GM21619 (cell line): ENCODE data around the gene RHOBTB1.
"Not testable (repeated sequence)": the region's sequence is repeated elsewhere in the genome, so short reads cannot be mapped to it uniquely, and the experiment has no call there.

Experiments
- ATAC-seq: cut with Tn5 transposase; IDR thresholded peaks from one replicate; pipeline ENCODE4 v1.9.1; 2021; ENCODE audit not compliant: unreplicated experiment

RHOBTB1 gene

GRCh38 chr10:60910543-60910942, 33.4 kb downstream of the RHOBTB1 start:
- ATAC-seq: peak; percentile 75

DNA sequence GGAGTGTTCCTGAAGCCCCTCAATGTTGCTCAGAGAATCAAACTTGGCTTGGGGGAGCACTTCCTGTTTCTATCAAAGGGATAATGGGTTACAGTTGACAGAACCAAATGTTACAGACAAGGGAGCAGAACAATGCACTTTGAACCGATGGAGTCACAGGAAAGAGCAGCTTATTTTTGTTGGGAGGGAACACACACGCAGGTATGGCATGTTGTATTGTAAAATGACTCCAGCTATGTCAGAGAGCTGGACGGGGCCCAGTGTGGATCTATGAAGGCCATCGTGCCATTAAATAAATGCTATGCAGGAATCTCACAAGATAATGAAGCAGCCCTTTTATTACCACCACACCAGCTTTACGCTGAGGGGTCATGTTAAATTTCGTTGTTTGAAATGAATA, 35.1 kb downstream of the RHOBTB1 start:
- no peak for ATAC-seq

DNA sequence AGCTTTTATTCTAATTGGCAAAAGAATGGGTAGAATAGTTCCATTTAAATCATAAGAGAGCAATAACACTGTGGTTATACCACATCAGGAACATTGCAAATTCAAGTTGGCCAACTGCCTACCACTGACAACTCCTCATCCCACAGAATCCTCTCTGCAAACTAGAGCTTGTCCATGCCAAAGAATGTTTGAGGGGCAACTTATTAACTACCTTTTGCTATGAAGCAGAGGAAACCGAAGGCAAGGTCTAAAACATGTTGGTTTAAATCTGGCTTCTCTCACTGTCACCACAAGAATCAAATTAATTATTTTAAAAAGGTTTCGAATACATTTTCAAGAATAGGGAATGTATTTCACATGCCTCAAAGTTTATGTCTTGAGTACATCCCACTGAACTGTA, 36.0 kb downstream of the RHOBTB1 start:
- ATAC-seq: no peak

GRCh38 chr10:60907236-60907635, 36.7 kb downstream of the RHOBTB1 start:
- no peak for ATAC-seq

DNA sequence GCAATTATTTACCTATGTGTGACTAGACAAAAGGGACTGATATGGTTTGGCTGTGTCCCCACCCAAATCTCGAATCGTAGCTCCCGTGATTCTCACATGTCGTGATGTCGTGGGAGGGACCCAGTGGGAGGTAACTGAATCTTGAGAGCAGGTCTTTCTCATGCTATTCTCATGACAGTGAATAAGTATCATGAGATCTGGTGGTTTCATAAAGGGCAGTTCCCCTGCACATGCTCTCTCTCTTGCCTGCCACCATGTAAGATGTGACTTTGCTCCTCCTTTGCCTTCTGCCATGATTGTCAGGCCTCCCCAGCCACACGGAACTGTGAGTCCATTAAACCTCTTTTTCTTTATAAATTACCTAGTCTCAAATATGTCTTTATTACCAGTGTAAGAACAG, 37.2 kb downstream of the RHOBTB1 start:
- ATAC-seq: not testable (repeated sequence)

- ATAC-seq: no peak
Observed at GRCh38 chr10:60906411-60906810, 37.6 kb downstream of the RHOBTB1 start.

GRCh38 chr10:60905580-60905979, 38.4 kb downstream of the RHOBTB1 start:
- ATAC-seq: no peak

GRCh38 chr10:60903096-60903495, 40.9 kb downstream of the RHOBTB1 start:
- ATAC-seq: no peak

GRCh38 chr10:60901561-60902235, 42.3 kb downstream of the RHOBTB1 start:
- no peak for ATAC-seq

DNA sequence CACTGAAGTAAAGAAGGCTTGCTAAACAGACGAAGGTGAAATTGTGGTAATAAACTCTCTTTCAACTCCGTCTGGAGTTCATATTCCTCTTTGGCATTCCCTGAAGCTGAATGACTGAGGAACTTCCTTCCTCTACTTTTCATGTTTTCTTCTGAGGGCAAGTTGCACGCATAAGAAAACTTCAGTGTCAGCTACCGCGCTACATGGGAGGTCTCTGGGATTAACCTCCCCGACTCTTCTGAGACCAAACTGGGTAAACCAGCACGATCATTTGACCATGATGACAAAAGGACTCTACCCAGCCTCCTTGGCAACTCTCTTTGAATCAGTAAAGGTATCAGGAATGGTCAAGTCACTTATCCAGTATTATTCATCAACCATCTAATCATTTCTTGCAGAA, 44.7 kb downstream of the RHOBTB1 start:
- no peak for ATAC-seq

- no peak for ATAC-seq
Observed at GRCh38 chr10:60898321-60898720, 45.7 kb downstream of the RHOBTB1 start.

DNA sequence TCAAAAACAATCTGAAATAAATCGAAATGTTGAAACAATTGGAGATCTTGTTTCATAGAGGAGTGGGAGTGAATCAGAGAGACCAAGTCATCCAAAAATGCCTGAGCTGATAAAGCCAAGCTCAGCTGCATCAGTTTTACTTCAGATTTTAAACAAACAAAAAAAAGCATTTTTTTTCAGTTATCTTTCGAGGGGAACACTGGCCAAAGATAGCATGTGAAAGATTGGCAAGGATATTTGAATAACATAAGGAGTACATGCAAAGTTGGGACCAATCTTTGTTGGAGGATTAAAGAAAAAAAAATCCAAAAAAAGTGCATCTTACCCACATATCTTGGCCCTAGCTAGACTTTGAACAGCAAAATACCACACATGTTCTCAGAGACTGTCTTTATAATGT, 47.2 kb downstream of the RHOBTB1 start:
- no peak for ATAC-seq

DNA sequence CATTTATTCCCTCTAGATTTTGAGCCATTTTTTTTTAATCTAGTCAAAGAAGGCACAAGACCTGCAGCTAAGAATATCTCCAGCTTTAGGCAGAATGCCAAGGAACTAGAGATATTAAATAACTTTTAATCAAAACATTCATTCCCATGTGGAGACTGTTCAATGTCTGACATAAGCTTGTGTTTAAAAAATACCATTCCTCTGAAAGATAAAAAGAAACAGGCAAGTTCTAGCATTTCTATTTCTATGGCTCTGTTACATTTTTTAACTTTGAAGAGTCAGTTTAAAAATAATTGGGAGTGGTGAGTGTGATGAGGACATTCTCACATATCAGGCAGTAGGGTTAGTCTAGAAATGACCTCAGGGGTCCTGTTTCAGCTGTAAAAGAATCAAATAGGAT, 48.0 kb downstream of the RHOBTB1 start:
- ATAC-seq: no peak

DNA sequence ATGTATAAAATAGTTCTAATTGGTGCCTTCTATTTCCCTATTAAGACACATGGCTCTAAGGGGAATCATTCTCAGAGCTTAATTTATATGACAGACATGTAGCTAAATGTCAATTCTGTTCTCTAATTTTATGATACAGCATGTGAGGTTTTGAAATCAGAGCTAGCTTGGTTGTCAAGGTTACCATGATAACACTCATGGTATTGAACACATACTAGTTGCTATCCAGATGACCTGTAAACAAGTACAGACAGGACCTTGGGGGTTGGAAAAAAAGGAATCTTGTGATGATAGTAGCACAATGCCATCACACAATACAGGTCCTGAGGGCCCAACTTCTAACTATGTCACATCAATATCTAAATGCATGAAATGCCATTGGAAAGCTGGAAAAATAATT, 49.2 kb downstream of the RHOBTB1 start:
- ATAC-seq: no peak

DNA sequence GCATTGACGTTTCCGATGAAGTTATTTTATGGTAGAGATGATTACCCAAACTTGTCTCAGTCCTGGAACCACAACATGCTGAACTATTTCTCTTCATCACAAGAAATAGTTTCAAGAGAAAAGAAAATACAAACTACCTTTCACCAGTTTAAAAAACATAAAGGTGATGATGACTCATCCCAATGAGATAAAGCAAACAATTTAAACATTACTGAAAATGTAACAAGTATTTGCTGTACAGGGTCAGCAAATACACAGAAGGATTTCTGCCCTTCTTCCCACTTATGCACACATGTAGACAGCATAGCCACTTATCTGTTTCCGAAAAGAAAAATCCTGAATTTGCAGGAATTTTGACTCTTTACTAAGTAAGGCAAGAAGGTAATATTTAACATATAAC, 50.8 kb downstream of the RHOBTB1 start:
- ATAC-seq: no peak

DNA sequence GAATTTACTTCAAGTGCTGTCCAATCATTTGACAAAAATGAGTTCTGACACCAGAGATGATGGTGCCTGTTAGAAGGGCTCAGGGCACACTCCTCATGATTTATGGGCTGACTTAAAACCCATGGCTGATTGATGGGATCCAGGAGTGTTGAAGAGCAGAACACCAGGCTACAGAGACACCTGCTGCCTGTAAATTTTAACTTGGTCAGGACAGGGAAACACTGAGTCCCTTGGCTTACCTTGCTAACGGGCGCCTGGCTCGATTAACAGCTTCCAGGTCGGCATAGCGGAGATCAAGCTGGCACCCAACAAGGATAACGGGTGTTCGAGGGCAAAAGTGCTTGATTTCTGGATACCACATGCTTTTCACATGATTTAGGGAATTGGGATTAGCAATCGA, 51.4 kb downstream of the RHOBTB1 start:
- ATAC-seq: no peak

DNA sequence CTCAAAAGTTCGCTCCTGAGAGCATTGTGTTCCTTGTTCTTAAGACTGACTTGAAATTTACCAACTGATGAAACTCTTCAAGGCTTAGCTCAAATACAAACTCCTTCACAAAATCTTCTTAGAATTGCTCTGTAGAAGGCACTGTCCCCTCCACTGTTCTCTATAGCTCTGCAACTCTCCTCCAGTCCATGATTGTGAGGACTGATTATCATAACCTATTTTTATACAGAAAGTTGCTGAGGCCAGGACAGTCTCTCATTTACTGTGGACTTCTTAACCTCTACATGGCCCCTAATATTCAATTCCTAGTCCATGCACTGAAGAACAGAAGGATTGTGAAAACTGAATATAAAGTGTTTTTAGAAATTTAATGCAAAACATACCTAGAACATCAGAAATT, 53.2 kb downstream of the RHOBTB1 start:
- no peak for ATAC-seq

- peak; percentile 67 for ATAC-seq
Observed at GRCh38 chr10:60883187-60883586, 60.8 kb downstream of the RHOBTB1 start.

GRCh38 chr10:60878224-60878623, 65.8 kb downstream of the RHOBTB1 start:
- ATAC-seq: no peak

GRCh38 chr10:60877777-60878120, 66.2 kb downstream of the RHOBTB1 start:
- no peak for ATAC-seq

- no peak for ATAC-seq
Observed at GRCh38 chr10:60877061-60877776, 66.8 kb downstream of the RHOBTB1 start.

GRCh38 chr10:60873758-60874157, 70.2 kb downstream of the RHOBTB1 start:
- no peak for ATAC-seq

- no peak for ATAC-seq
Observed at GRCh38 chr10:60872451-60872850, 71.5 kb downstream of the RHOBTB1 start.
